BE2C (cell line): Measurements from ENCODE around the gene GHR.

Experiments
- DNase-seq: peaks from one replicate; pipeline ENCODE4 v3.0.0-alpha.2; 2020
- H3K27me3 ChIP-seq: fragments of 250-450 bp; sonication (Bioruptor Pico); 2 replicates; pipeline ENCODE4 v1.5.1; 2020; ENCODE audit warnings: mild to moderate bottlenecking
- H3K36me3 ChIP-seq: fragments of 250-450 bp; sonication (Bioruptor Pico); 2 replicates; pipeline ENCODE4 v1.5.1; 2020; ENCODE audit warnings: mild to moderate bottlenecking
- H3K4me1 ChIP-seq: fragments of 250-450 bp; sonication (Bioruptor Pico); 2 replicates; pipeline ENCODE4 v1.5.1; 2020
- H3K4me3 ChIP-seq: 2 replicates; pipeline ENCODE4 v1.5.1; 2011; ENCODE audit warnings: low read depth, low read length
- H3K9me3 ChIP-seq: fragments of 250-450 bp; sonication (Bioruptor Pico); 2 replicates; pipeline ENCODE4 v1.5.1; 2020
- CTCF ChIP-seq: IDR thresholded peaks from 2 replicates; pipeline ENCODE4 v1.5.1; 2012; ENCODE audit warnings: mild to moderate bottlenecking, low read depth, low read length

GHR gene

GRCh38 chr5:42436051-42436450 lies 12.8 kb downstream of the GHR start:
- H3K27me3 ChIP-seq: no peaks in the 10 kb centered on the region
- H3K36me3 ChIP-seq: no peaks in the 10 kb centered on the region
- TF ChIP-seq CTCF: no peak
- no peak for DNase-seq
- no peaks in the 10 kb centered on the region for H3K9me3 ChIP-seq
- no peak overlapping the region for H3K4me3 ChIP-seq
- no peaks in the 10 kb centered on the region for H3K4me1 ChIP-seq

- no peaks in the 10 kb centered on the region for H3K9me3 ChIP-seq
- H3K36me3 ChIP-seq: no peaks in the 10 kb centered on the region
- H3K4me3 ChIP-seq: no peak overlapping the region
- H3K4me1 ChIP-seq: no peaks in the 10 kb centered on the region
- DNase-seq: no peak
- no peak for TF ChIP-seq CTCF
- H3K27me3 ChIP-seq: no peaks in the 10 kb centered on the region
These were observed 31.2 kb downstream of the GHR start for GRCh38 chr5:42454216-42454995.

- no peaks in the 10 kb centered on the region for H3K27me3 ChIP-seq
- H3K4me1 ChIP-seq: no peaks in the 10 kb centered on the region
- H3K36me3 ChIP-seq: no peaks in the 10 kb centered on the region
- no peak for TF ChIP-seq CTCF
- H3K4me3 ChIP-seq: no peak overlapping the region
- DNase-seq: no peak
- H3K9me3 ChIP-seq: no peaks in the 10 kb centered on the region
These were observed 37.8 kb downstream of the GHR start for GRCh38 chr5:42461033-42461432.

GRCh38 chr5:42461507-42461906 lies 38.3 kb downstream of the GHR start:
- no peak for DNase-seq
- H3K4me3 ChIP-seq: no peak overlapping the region
- TF ChIP-seq CTCF: no peak

GRCh38 chr5:42462083-42462482 lies 38.8 kb downstream of the GHR start:
- no peak for DNase-seq
- H3K4me3 ChIP-seq: no peak overlapping the region
- TF ChIP-seq CTCF: no peak

More at GRCh38 chr5:42461507-42461906, 38.3 kb downstream of the GHR start:
- no peaks in the 10 kb centered on the region for H3K36me3 ChIP-seq
- H3K4me1 ChIP-seq: no peaks in the 10 kb centered on the region
- H3K9me3 ChIP-seq: no peaks in the 10 kb centered on the region
- no peaks in the 10 kb centered on the region for H3K27me3 ChIP-seq

GRCh38 chr5:42467572-42467971 lies 44.3 kb downstream of the GHR start:
- H3K4me1 ChIP-seq: no peaks in the 10 kb centered on the region
- no peaks in the 10 kb centered on the region for H3K36me3 ChIP-seq
- H3K4me3 ChIP-seq: no peak overlapping the region
- no peaks in the 10 kb centered on the region for H3K9me3 ChIP-seq
- H3K27me3 ChIP-seq: no peaks in the 10 kb centered on the region
- no peak for DNase-seq
- TF ChIP-seq CTCF: no peak

More at GRCh38 chr5:42462083-42462482, 38.8 kb downstream of the GHR start:
- H3K27me3 ChIP-seq: no peaks in the 10 kb centered on the region
- H3K36me3 ChIP-seq: no peaks in the 10 kb centered on the region
- no peaks in the 10 kb centered on the region for H3K9me3 ChIP-seq
- H3K4me1 ChIP-seq: no peaks in the 10 kb centered on the region
